HL-60 (cell line): ENCODE results near the gene GALNT17.
"Not testable (repeated sequence)": the region's sequence is repeated elsewhere in the genome, so short reads cannot be mapped to it uniquely, and the experiment has no call there.

Source experiments
- DNase-seq, 2 experiments: peaks; one replicate each; pipeline ENCODE4 v3.0.0-alpha.2; 2010 to 2020; ENCODE audit warnings: low read depth in 1 of 2, low spot score in 1 of 2
- H3K27ac ChIP-seq: fragments of 250-450 bp; sonication (Bioruptor Pico); replicated peaks from 2 replicates; pipeline ENCODE4 v1.5.1; 2020; ENCODE audit warnings: mild to moderate bottlenecking, moderate library complexity
- H3K27me3 ChIP-seq: fragments of 250-450 bp; sonication (Bioruptor Pico); 2 replicates; pipeline ENCODE4 v1.5.1; 2021; ENCODE audit warnings: mild to moderate bottlenecking, moderate library complexity; ENCODE audit not compliant: insufficient read depth, poor library complexity, severe bottlenecking
- H3K4me3 ChIP-seq: replicated peaks from 2 replicates; pipeline ENCODE4 v1.5.1; 2011; ENCODE audit warnings: mild to moderate bottlenecking, control low read depth, low read length; ENCODE audit not compliant: insufficient read depth
- GABPA ChIP-seq: IDR thresholded peaks from 2 replicates; pipeline ENCODE4 v1.6.1; 2012; ENCODE audit warnings: low read depth
- POLR2AphosphoS5 ChIP-seq: IDR thresholded peaks from 2 replicates; pipeline ENCODE4 v1.6.1; 2012; ENCODE audit warnings: low read depth
- SPI1 ChIP-seq: IDR thresholded peaks from 2 replicates; pipeline ENCODE4 v1.6.1; 2012; ENCODE audit warnings: low read depth, mild to moderate bottlenecking, borderline replicate concordance
- TF ChIP-seq, protein P1 (sequence below): IDR thresholded peaks from one replicate; pipeline ENCODE4 v1.5.1; 2011; ENCODE audit warnings: low read length, control low read depth, inconsistent platforms; ENCODE audit not compliant: insufficient read depth
- TF ChIP-seq, protein P2 (sequence below): IDR thresholded peaks from 2 replicates; pipeline ENCODE4 v1.6.1; 2012; ENCODE audit warnings: low read depth; ENCODE audit not compliant: insufficient replicate concordance

GALNT17 gene

DNA sequence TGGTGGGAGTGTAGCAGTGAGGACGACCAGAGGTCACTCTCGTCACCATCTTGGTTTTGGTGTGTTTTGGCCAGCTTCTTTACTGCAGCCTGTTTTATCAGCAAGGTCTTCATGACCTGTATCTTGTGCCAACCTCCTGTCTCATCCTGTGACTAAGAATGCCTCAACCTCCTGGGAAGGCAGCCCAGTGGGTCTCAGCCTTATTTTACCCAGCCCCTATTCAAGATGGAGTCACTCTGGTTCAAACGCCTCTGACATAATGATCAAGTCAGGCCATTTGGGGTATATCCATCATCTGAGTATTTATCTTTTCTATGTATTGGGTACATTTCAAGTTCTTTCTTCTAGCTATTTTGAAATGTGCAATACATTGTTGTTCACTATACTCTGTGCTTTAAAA lies 503.9 kb downstream of the GALNT17 start:
- H3K27me3 ChIP-seq, H3K4me3 ChIP-seq, H3K27ac ChIP-seq, DNase-seq: not testable (repeated sequence)

DNA sequence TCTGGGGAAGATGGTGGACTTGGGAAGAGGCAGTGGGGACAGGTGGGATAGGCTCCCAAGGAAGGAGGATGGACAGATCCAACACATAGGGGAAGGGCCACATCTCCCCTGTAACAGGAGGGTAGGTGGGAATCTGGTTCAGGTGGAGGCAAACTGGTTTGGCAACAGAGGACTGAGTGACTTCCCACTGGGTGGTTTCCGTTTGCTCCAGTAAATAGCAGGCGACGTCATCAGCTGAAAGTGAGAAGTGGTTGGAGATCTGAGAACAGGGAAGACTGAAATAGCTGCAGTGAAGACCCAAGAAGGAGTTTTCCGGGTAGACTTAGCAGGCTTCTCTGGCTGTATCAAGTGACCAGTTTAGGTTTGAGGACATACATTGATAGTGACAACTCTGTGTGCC lies 504.4 kb downstream of the GALNT17 start:
- H3K4me3 ChIP-seq = no peak overlapping the region
- no peak overlapping the region for H3K27ac ChIP-seq
- TF ChIP-seq SPI1 (no peak), GABPA (no peak), POLR2AphosphoS5 (no peak)
- TF ChIP-seq, protein P1, sequence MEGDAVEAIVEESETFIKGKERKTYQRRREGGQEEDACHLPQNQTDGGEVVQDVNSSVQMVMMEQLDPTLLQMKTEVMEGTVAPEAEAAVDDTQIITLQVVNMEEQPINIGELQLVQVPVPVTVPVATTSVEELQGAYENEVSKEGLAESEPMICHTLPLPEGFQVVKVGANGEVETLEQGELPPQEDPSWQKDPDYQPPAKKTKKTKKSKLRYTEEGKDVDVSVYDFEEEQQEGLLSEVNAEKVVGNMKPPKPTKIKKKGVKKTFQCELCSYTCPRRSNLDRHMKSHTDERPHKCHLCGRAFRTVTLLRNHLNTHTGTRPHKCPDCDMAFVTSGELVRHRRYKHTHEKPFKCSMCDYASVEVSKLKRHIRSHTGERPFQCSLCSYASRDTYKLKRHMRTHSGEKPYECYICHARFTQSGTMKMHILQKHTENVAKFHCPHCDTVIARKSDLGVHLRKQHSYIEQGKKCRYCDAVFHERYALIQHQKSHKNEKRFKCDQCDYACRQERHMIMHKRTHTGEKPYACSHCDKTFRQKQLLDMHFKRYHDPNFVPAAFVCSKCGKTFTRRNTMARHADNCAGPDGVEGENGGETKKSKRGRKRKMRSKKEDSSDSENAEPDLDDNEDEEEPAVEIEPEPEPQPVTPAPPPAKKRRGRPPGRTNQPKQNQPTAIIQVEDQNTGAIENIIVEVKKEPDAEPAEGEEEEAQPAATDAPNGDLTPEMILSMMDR = no peak
- TF ChIP-seq, protein P2, sequence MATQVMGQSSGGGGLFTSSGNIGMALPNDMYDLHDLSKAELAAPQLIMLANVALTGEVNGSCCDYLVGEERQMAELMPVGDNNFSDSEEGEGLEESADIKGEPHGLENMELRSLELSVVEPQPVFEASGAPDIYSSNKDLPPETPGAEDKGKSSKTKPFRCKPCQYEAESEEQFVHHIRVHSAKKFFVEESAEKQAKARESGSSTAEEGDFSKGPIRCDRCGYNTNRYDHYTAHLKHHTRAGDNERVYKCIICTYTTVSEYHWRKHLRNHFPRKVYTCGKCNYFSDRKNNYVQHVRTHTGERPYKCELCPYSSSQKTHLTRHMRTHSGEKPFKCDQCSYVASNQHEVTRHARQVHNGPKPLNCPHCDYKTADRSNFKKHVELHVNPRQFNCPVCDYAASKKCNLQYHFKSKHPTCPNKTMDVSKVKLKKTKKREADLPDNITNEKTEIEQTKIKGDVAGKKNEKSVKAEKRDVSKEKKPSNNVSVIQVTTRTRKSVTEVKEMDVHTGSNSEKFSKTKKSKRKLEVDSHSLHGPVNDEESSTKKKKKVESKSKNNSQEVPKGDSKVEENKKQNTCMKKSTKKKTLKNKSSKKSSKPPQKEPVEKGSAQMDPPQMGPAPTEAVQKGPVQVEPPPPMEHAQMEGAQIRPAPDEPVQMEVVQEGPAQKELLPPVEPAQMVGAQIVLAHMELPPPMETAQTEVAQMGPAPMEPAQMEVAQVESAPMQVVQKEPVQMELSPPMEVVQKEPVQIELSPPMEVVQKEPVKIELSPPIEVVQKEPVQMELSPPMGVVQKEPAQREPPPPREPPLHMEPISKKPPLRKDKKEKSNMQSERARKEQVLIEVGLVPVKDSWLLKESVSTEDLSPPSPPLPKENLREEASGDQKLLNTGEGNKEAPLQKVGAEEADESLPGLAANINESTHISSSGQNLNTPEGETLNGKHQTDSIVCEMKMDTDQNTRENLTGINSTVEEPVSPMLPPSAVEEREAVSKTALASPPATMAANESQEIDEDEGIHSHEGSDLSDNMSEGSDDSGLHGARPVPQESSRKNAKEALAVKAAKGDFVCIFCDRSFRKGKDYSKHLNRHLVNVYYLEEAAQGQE = no peak
- no peak for DNase-seq
- H3K27me3 ChIP-seq = no peaks in the 10 kb centered on the region

DNA sequence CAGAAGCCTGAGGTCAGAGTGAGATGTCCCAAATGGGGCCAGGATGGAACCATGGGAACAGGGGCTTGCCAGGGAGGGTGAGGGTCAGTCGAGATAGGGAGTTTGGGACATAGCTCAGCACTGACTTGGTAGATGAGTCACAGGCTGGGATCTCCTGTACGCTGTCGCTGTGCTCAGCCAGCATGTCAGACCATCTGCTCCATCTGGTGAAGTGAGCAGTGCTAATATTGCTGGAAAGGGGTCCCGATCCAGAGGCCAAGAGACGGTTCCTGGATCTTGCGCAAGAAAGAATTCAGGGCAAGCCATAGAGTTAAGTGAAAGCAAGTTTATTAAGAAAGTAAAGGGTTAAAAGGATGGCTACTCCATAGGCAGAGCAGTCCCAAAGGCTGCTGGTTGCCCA lies 505.6 kb downstream of the GALNT17 start:
- Histone ChIP-seq H3K4me3 (no peak overlapping the region), H3K27me3 (no peaks in the 10 kb centered on the region), H3K27ac (no peak overlapping the region)
- DNase-seq = no peak
- TF ChIP-seq, protein P2 = no peak
- TF ChIP-seq GABPA (no peak), SPI1 (no peak), POLR2AphosphoS5 (no peak)
- TF ChIP-seq, protein P1 = no peak

DNA sequence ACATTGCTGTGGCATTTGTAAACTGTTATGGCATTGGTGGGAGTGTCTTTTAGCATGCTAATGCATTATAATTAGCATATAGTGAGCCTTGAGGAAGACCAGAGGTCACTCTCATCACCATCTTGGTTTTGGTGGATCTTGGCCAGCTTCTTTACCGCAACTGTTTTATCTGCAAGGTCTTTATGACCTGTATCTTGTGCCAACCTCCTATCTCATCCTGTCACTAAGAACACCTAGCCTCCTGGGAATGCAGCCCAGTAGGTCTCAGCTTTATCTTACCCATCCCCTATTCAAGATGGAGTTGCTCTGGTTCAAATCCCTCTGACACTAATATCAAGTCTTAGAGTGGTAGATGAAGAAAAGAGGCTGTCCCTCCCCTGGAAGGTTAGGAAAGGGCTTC lies 506.2 kb downstream of the GALNT17 start:
- no peaks in the 10 kb centered on the region for H3K27me3 ChIP-seq
- TF ChIP-seq, protein P1 = no peak
- TF ChIP-seq POLR2AphosphoS5 (no peak), GABPA (no peak), SPI1 (no peak)
- TF ChIP-seq, protein P2 = no peak
- H3K27ac ChIP-seq = no peak overlapping the region
- no peak overlapping the region for H3K4me3 ChIP-seq
- DNase-seq = no peak
